ENCODE measurements around the gene CRKL. TPM values are rescaled to one million over a fixed set of nuclear protein-coding genes. Genes with fewer than 3 reads are reported as not detected.

Gene CRKL
- total RNA-seq, 4 donors from 2014 or later, result 29.4 to 74.2 (median 57.6) TPM

DNA sequence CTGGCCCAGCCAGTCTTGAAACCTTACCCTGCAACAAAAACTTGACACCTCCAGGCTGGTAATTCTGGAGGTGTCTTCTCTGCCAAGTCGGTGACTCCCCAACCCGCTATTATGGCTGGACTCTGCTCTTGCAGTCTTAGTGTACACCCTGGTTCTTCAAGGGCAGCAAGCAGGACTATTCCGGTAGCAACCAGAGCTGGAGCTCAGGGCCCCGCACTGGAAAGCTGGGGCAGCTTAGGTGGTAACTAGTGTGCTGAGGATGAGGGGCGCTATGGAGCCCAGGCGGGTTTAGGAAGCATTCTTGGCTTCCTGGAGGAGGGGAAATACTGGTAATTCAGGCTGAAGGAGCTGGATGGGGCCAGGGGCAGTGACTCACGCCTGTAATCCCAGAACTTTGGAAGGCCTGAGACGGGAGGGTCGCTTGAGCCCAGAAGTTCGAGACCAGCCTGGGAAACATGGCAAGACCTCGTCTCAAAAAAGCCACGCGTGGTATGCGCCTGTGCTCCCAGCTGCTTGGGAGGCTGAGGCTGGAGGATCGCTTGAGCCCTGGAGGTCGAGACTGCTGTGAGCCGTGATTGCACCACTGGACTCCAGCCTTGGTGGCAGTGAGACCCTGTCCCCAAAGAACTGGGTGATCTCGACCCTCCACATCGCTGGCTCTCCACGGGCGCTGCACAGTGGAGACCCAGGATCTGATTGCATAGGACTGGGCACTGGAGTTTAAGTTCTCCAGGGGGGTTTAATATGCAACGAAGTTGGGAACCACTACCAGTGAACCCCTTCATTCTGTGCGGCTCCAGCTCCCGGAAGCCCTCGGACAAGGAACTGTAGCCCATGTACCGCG is 39.3 kb downstream of the CRKL start:
- intact Hi-C loops (cut with DNase I; ENCODE audit: low total_unique reads), result no loop called here
- H3K9me3 ChIP-seq, result no peaks in the 10 kb centered on the region
- no peaks in the 10 kb centered on the region for H3K36me3 ChIP-seq
- H3K4me3 ChIP-seq, result peak overlapping the region; percentile 47 to 56
- no peak for DNase-seq
- no peaks in the 10 kb centered on the region for H3K4me1 ChIP-seq
- no peaks in the 10 kb centered on the region for H3K27me3 ChIP-seq
- no peak for TF ChIP-seq POLR2A (IDR thresholded peaks at IDR 0.05)
- TF ChIP-seq, protein P1, sequence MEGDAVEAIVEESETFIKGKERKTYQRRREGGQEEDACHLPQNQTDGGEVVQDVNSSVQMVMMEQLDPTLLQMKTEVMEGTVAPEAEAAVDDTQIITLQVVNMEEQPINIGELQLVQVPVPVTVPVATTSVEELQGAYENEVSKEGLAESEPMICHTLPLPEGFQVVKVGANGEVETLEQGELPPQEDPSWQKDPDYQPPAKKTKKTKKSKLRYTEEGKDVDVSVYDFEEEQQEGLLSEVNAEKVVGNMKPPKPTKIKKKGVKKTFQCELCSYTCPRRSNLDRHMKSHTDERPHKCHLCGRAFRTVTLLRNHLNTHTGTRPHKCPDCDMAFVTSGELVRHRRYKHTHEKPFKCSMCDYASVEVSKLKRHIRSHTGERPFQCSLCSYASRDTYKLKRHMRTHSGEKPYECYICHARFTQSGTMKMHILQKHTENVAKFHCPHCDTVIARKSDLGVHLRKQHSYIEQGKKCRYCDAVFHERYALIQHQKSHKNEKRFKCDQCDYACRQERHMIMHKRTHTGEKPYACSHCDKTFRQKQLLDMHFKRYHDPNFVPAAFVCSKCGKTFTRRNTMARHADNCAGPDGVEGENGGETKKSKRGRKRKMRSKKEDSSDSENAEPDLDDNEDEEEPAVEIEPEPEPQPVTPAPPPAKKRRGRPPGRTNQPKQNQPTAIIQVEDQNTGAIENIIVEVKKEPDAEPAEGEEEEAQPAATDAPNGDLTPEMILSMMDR (IDR thresholded peaks at IDR 0.05), result no peak
- H3K27ac ChIP-seq, result no peak overlapping the region

DNA sequence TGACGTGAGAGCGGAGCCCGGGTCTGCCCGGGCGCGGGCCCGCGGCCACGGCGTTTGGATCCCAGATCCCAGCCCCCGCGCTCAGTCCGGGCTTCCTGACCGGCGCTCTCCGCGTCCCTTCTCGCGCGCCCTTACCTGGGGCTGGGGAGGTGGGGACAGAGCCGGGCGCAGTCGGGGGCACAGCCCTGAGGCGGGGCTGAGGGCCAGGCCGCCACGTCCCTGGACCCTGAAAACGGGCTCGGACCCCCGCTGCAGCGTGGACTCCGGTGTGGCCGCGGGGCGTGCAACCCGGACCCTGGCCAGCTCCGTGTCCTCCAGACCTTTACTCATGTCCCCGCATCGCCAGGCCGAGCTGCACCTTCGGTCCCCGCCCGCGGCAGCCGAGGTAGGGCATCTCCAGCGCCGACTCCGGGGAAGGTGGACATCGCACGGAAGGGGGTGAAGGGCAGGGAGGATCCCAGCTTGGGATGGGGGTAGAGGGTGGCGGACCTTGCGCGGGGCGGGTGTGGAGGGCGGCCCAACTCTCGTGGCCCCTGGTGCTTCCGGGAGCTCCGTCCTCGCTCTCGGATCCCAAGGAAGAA is 40.0 kb downstream of the CRKL start:
- Histone ChIP-seq H3K36me3 (no peaks in the 10 kb centered on the region), H3K9me3 (no peaks in the 10 kb centered on the region), H3K27me3 (no peaks in the 10 kb centered on the region), H3K4me3 (peak overlapping the region; percentile 47 to 56), H3K4me1 (no peaks in the 10 kb centered on the region), H3K27ac (no peak overlapping the region)
- DNase-seq, result no peak
- intact Hi-C loops (cut with DNase I; ENCODE audit: low total_unique reads), result no loop called here
- TF ChIP-seq, protein P1 (IDR thresholded peaks at IDR 0.05), result no peak

GRCh38 chr22:20957683-20958431 is 40.6 kb downstream of the CRKL start:
- no peaks in the 10 kb centered on the region for H3K9me3 ChIP-seq
- intact Hi-C loops (cut with DNase I; ENCODE audit: low total_unique reads), result no loop called here
- H3K4me1 ChIP-seq, result no peaks in the 10 kb centered on the region
- no peaks in the 10 kb centered on the region for H3K27me3 ChIP-seq
- no peak for DNase-seq
- no peaks in the 10 kb centered on the region for H3K36me3 ChIP-seq
- no peak for TF ChIP-seq POLR2A (IDR thresholded peaks at IDR 0.05)
- TF ChIP-seq, protein P1 (IDR thresholded peaks at IDR 0.05), result no peak
- peak overlapping the region; percentile 47 to 56 for H3K4me3 ChIP-seq
- no peak overlapping the region for H3K27ac ChIP-seq

DNA sequence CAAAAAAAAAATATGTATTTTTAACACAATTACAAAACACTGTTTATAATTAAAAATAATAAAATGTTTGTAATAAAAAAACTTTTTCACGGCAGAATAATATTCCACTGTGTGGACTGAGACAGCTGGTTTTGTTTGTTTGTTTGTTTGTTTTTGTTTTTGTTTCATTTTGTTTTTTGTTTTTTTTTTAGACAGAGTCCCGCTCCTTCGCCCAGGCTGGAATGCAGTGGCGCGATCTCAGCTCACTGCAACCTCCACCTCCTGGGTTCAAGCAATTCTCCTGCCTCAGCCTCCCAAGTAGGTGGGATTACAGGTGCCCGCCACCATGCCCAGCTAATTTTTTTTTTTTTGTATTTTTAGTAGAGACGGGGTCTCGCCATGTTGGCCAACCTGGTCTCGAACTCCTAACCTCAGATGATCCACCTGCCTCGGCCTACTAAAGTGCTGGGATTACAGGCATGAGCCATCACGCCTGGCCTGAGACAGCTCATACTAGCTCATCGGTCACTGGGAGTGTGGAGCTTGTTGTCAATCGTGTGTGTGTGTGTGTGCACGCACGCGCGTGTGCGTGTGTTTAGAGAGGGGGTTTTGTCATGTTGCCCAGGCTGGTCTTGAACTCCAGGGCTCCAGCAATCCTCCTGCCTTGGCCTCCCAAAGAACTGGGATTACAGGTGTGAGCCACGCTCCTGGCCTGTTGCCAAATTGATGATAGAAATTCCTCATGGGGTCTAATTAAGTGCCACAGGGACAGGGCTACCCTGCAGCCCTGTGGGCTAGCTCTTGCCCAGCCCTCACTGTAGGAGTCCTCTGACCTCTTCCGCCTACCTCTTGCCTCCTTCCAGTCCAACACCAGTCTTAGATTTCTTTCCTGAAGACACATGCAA is 42.6 kb downstream of the CRKL start:
- Histone ChIP-seq H3K27me3 (peaks cover 0 to 8% of the 10 kb centered on the region in 2 donors), H3K4me3 (no peak overlapping the region), H3K36me3 (no peaks in the 10 kb centered on the region), H3K4me1 (no peaks in the 10 kb centered on the region), H3K9me3 (no peaks in the 10 kb centered on the region), H3K27ac (no peak overlapping the region)
- DNase-seq, result no peak
- intact Hi-C loops (cut with DNase I; ENCODE audit: low total_unique reads), result no loop called here
- TF ChIP-seq, protein P1 (IDR thresholded peaks at IDR 0.05), result no peak
- no peak for TF ChIP-seq POLR2A (IDR thresholded peaks at IDR 0.05)
